ENCODE data around the gene ADIG. TPM values are rescaled to one million over a fixed set of nuclear protein-coding genes. Genes with fewer than 3 reads are reported as not detected.
A peak's percentile ranks its signal among the peaks of the same experiment; 100 is the strongest.

The ADIG gene
- total RNA-seq, 1 donor from 2014 or later: not detected

DNA sequence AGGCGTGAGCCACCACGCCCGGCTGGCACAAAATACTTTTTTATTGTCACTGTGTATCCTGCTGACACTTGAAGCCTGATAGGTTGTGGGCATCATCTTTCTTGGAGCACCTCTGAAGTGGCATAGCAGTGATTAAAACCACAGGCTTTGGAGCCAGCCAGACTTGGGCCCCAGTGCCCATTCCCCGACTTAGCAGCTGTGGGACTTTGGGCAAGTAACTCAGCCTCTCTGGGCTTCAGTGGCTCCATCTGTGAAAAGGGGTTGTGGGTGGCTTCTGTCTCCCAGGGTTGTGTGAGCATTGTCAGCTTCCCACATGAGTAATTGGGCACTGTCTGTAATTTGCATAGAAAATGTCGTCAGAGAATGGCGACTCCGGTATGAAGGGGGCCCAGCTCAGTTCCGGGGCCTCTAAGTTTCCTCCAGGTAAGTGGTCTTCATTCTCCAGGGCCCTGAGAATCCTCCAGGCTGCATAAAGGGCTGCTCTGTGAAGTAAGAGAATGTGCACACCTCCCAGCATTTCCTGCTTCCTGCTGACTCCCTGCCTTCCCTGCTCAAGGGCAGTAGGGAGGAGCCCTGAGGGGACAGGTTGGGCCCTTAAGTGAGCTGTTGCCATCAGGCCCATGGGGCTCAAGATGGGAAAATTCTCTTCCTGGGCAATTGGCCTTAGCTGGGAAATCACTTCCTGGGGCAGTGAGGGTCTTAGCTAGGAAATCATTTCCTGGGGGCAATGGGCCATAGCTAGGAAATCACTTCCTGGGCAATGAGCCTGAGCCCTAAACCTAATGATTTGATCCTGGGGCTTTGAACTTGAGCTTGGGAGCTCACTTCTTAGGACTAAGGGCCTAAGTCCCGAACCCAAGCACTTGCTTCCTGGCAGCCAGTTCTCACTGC is 47.8 kb downstream of the ADIG start:
- Mint-ChIP-seq H3K4me1 (ENCODE audit: unreplicated experiment) (no peaks in the 10 kb centered on the region), H3K27me3 (peaks cover 6% of the 10 kb centered on the region), H3K36me3 (no peaks in the 10 kb centered on the region), H3K9me3 (no peaks in the 10 kb centered on the region), H3K4me3 (no peak overlapping the region), H3K27ac (no peak overlapping the region)
- TF ChIP-seq, protein P1, sequence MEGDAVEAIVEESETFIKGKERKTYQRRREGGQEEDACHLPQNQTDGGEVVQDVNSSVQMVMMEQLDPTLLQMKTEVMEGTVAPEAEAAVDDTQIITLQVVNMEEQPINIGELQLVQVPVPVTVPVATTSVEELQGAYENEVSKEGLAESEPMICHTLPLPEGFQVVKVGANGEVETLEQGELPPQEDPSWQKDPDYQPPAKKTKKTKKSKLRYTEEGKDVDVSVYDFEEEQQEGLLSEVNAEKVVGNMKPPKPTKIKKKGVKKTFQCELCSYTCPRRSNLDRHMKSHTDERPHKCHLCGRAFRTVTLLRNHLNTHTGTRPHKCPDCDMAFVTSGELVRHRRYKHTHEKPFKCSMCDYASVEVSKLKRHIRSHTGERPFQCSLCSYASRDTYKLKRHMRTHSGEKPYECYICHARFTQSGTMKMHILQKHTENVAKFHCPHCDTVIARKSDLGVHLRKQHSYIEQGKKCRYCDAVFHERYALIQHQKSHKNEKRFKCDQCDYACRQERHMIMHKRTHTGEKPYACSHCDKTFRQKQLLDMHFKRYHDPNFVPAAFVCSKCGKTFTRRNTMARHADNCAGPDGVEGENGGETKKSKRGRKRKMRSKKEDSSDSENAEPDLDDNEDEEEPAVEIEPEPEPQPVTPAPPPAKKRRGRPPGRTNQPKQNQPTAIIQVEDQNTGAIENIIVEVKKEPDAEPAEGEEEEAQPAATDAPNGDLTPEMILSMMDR (conservative IDR thresholded peaks at IDR 0.05): no peak
- DNase-seq (ENCODE audit: extremely low spot score, unreplicated experiment): no peak

DNA sequence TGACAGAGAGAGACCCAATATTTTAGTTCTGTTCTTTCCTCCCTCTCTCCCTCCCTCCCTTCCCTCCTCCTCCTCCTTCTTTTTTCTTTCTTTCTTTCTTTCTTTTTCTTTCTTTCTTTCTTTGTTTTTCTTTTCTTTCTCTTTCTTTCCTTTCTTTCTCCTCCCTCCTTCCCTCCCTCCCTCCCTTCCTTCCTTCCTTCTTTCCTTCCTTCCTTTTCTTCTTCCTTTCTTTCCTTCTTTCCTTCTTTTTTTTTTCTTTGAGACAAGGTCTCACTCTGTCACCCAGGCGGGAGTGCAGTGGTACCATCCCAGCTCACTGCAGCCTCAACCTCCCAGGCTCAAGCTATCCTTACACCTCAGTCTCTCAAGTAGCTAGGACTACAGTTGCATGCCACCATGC is 49.0 kb downstream of the ADIG start:
- H3K9me3 Mint-ChIP-seq: no peaks in the 10 kb centered on the region
- DNase-seq (ENCODE audit: extremely low spot score, unreplicated experiment): no peak
- TF ChIP-seq, protein P1 (conservative IDR thresholded peaks at IDR 0.05): no peak
- no peaks in the 10 kb centered on the region for H3K36me3 Mint-ChIP-seq
- H3K27me3 Mint-ChIP-seq: peaks cover 8% of the 10 kb centered on the region
- no peak overlapping the region for H3K27ac Mint-ChIP-seq
- no peaks in the 10 kb centered on the region for H3K4me1 Mint-ChIP-seq (ENCODE audit: unreplicated experiment)
- H3K4me3 Mint-ChIP-seq: no peak overlapping the region

DNA sequence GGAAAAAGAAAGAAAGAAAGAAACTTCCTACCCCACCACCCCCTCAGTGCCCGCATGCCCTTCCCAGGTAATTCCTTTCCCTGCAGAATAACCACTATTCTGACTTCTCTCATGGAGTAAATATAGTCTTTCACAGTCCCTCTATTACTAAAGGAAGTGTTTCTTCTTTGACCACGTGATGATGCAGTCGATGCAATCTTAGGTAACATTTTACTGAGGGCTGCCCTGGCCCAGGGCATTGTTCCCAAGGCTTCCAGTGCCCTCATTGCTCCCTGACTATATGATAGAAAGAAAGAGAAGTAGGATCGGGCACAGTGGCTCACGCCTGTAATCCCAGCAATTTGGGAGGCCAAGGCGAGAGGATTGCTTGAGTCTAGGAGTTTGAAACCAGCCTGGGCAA is 49.7 kb downstream of the ADIG start:
- TF ChIP-seq, protein P1 (conservative IDR thresholded peaks at IDR 0.05): no peak
- DNase-seq (ENCODE audit: extremely low spot score, unreplicated experiment): no peak
- no peaks in the 10 kb centered on the region for H3K9me3 Mint-ChIP-seq
- H3K4me3 Mint-ChIP-seq: no peak overlapping the region
- no peaks in the 10 kb centered on the region for H3K4me1 Mint-ChIP-seq (ENCODE audit: unreplicated experiment)
- H3K27me3 Mint-ChIP-seq: peaks cover 8% of the 10 kb centered on the region
- H3K36me3 Mint-ChIP-seq: no peaks in the 10 kb centered on the region
- no peak overlapping the region for H3K27ac Mint-ChIP-seq

DNA sequence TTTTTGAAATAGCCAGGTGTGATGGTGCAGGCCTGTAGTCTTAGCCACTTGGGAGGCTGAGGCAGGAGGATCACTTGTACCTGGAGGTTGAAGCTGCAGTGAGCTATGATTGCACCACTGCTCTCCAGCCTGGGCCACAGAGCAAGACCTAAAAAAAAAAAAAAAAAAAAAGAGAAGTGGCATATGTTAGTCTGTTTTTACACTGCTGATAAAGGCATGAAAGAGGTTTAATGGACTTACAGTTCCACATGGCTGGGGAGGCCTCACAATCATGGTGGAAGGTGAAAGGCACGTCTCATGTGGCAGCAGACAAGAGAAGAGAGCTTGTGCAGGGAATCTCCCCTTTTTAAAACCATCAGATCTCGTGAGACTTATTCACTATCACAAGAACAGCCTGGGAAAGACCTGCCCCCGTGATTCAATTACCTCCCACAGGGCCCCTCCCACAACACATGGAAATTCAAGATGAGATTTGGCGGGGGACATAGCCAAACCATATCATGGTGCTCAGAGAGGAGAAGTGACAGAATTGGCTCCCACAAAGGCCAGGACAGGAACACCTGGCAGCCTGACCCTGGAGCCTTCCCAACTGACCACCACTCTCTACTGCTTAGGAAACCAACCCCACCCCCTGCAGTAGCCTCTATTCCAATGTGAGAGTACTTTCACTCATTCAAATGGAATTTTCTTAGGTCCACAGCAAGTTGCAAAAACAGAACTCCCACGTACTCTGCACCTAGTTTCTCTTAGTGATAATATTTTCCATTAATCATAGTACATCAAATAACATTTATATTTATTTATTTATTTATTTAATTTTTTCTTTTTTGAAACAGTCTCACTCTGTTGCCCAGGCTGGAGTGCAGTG is 50.4 kb downstream of the ADIG start:
- no peaks in the 10 kb centered on the region for H3K9me3 Mint-ChIP-seq
- H3K4me1 Mint-ChIP-seq (ENCODE audit: unreplicated experiment): no peaks in the 10 kb centered on the region
- no peak overlapping the region for H3K4me3 Mint-ChIP-seq
- no peaks in the 10 kb centered on the region for H3K36me3 Mint-ChIP-seq
- H3K27me3 Mint-ChIP-seq: peaks cover 8% of the 10 kb centered on the region
- TF ChIP-seq, protein P1 (conservative IDR thresholded peaks at IDR 0.05): no peak
- no peak for DNase-seq (ENCODE audit: extremely low spot score, unreplicated experiment)
- H3K27ac Mint-ChIP-seq: no peak overlapping the region

DNA sequence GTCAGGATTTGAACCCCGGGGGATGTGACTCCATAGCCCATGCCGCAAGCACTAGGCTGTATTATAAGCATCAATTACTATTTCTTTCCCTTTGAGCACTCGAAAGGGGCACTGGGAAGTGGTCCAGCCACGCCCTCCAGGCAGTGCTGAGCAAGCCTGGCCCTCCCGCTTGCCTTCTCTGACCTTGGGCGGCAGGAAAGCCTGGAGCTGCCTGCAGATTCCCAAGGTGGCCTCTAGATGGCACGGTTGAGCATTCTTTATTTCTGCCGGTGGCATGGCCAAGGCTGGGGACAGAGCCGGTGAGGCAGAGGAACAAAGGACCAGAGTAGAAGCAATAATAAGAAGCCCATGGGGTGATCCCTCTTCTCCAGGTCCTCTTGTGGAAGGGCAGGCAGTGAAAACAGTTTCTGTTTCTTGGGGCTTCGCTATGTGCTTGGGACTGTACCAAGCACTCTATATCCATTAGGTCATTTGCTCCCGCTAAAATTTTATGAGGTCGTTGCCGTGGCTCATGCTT is 52.6 kb downstream of the ADIG start:
- no peak overlapping the region for H3K4me3 Mint-ChIP-seq
- peaks cover 8% of the 10 kb centered on the region for H3K27me3 Mint-ChIP-seq
- no peaks in the 10 kb centered on the region for H3K9me3 Mint-ChIP-seq
- H3K4me1 Mint-ChIP-seq (ENCODE audit: unreplicated experiment): no peaks in the 10 kb centered on the region
- no peak for DNase-seq (ENCODE audit: extremely low spot score, unreplicated experiment)
- no peak overlapping the region for H3K27ac Mint-ChIP-seq
- TF ChIP-seq, protein P1 (conservative IDR thresholded peaks at IDR 0.05): peak; percentile 90
- H3K36me3 Mint-ChIP-seq: no peaks in the 10 kb centered on the region

All from type B pancreatic cell (in vitro differentiated cells).